NCI-H226 (cell line): ENCODE data around the gene RAD54L.
A peak's percentile ranks its signal among the peaks of the same experiment; 100 is the strongest.
"Not testable (repeated sequence)": the region's sequence is repeated elsewhere in the genome, so short reads cannot be mapped to it uniquely, and the experiment has no call there.

Experiments used
- DNase-seq: peaks from one replicate; pipeline ENCODE4 v3.0.0-alpha.2; 2015

The RAD54L gene

DNA sequence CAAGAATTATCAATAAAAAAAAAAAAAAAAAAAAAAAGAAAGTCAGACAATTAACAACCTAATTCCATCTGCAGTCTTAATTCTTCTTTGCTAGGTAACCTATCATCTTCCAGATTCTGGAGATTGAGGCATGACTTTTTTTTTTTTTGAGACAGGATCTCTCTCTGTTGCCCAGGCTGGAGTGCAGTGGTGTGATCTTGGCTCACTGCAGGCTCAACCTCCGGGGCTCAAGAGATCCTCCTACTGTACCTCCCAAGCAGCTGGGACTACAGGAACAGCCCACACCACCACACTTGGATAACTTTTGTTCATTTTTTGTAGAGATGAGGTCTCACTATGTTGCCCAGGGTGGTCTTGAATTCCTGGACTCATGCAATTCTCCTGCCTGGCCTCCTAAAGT is 4.6 kb upstream of the RAD54L start:
- DNase-seq = no peak

DNA sequence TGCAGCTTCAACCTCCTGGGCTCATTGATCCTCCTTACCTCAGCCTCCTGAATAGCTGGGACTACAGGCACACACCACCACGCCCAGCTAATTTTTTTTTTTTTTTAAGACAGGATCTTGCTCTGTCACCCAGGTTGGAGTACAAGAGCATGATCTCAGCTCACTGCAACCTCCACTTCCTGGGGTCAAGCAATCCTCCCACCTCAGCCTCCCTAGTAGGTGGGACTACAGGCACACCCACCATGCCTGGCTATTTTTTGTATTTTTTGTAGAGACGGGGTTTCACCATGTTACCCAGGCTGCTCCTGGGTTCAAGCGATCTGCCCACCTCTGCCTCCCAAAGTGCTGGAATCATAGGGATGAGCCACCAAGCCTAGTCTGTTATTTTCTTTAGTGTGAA is 3.7 kb upstream of the RAD54L start:
- DNase-seq = not testable (repeated sequence)

- peak; percentile 9 for DNase-seq
Observed at GRCh38 chr1:46244656-46245371, 2.7 kb upstream of the RAD54L start.

GRCh38 chr1:46246136-46246535 is 1.4 kb upstream of the RAD54L start:
- DNase-seq = not testable (repeated sequence)

DNA sequence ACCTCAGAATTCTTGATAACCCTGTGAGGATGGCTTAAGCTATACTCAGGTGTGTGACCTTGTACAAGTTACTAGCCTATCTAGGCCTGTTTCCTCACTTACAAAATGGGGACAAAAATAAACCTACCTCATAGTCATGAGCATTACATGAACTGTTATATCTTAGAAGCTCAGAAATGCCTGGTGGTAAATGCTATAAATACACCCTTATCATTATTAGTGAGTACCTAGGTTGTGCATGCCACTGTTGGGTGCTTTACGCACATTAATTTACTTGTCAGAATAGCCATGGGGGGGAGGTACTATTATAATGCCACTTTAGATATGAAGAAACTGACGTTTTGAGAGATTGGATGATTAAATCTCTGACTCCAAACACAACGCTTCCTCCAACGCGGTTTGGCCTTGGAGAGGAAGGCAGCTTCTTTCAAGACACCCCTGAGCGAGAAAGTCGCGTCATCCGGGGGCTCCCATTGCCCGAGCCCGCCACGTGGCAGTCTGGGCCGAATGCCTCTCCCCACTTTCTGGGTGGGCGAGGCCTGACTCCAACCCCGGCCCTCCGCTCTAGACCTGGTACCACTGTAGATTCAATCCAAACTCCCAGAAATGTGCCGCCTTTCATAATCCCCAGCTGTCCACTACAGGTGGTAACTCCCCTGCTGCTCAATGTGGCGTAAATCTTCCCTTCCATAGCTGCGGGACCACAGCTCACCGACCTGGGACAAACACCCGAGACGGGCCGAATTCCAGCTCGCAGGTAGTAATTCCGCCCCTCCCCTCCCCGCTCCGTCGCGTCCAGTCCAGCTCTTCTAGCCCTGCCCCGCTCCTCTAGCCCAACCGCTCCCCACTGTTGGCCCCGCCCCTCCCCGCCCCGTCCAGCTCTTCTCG is 771 bp upstream of the RAD54L start:
- DNase-seq = peak; percentile 48

- DNase-seq = peak; percentile 46
Observed at GRCh38 chr1:46248122-46248920, 758 bp downstream of the RAD54L start.

DNA sequence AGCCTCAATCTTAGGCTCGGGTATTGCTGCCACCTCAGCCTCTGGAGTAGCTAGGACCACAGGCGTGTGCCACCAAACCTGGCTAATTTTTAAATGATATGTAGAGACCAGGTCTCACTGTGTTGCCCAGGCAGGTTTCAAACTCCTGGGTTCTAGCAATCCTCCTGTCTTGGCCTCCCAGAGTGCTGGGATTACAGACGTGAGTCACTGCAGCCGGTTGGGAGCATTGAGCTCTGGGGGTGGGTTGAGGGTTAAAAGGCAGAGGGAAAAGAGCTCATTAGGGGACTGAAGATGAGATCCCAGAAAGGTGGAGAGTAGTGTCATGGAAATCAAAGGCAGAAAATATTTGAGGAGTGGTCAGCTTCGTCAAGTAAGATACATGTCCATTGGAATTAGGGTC is 7.1 kb downstream of the RAD54L start:
- DNase-seq = no peak

- DNase-seq = no peak
Observed at GRCh38 chr1:46256523-46256922, 9.0 kb downstream of the RAD54L start.

- DNase-seq = no peak
Observed at GRCh38 chr1:46262508-46262907, 14.9 kb downstream of the RAD54L start.

GRCh38 chr1:46263146-46263545 is 15.6 kb downstream of the RAD54L start:
- no peak for DNase-seq

GRCh38 chr1:46268578-46268977 is 21.0 kb downstream of the RAD54L start:
- no peak for DNase-seq

GRCh38 chr1:46274225-46275029 is 26.9 kb downstream of the RAD54L start:
- no peak for DNase-seq

DNA sequence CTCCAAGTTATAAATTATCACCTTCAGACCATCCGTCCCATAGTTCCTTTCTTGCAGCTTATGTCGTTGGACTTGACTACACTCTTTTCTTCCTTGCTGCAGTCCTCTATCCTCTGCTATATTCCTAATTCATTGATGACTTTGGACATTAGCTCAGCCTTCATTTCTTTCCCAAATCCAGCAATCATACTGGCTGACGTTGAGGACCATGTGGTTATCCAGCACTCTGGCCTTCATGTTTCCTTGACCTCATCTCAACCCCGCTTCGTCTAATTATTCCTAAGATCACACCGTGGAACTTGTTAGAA is 27.4 kb downstream of the RAD54L start:
- no peak for DNase-seq

DNA sequence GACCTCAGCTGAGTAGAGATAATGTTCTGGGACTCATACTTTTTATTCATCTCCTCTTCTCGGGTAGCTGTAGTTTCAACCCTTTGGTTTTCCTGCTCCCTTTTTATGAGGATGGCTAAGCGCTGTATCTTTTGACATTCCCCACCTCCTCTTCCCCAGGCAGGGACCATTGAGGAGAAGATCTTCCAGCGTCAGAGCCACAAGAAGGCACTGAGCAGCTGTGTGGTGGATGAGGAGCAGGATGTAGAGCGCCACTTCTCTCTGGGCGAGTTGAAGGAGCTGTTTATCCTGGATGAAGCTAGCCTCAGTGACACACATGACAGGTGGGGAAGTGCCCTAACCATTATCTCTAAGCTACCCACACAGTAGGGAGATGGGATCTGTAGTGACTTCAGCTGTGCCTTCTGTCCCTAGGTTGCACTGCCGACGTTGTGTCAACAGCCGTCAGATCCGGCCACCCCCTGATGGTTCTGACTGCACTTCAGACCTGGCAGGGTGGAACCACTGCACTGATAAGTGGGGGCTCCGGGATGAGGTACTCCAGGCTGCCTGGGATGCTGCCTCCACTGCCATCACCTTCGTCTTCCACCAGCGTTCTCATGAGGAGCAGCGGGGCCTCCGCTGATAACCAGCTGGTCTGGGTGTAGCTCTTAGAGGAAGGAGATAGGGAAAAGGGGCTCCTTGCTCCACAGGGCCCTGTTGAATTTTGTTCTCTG is 30.3 kb downstream of the RAD54L start:
- DNase-seq = no peak

GRCh38 chr1:46278807-46279206 is 31.2 kb downstream of the RAD54L start:
- no peak for DNase-seq

- no peak for DNase-seq
Observed at GRCh38 chr1:46280092-46280491, 32.5 kb downstream of the RAD54L start.

- no peak for DNase-seq
Observed at GRCh38 chr1:46281021-46281420, 33.5 kb downstream of the RAD54L start.

GRCh38 chr1:46284058-46284457 is 36.5 kb downstream of the RAD54L start:
- no peak for DNase-seq

- DNase-seq = peak; percentile 28
Observed at GRCh38 chr1:46284597-46285564, 37.3 kb downstream of the RAD54L start.

GRCh38 chr1:46285730-46286477 is 38.3 kb downstream of the RAD54L start:
- no peak for DNase-seq
